Panc1 (cell line): ENCODE results near the gene PHF5A.
A peak's percentile ranks its signal among the peaks of the same experiment; 100 is the strongest.

Experiments used
- SIN3A ChIP-seq: IDR thresholded peaks from 2 replicates; pipeline ENCODE4 v1.6.1; 2012; ENCODE audit warnings: low read depth, mild to moderate bottlenecking, low read length, moderate library complexity, borderline replicate concordance; ENCODE audit not compliant: insufficient read depth
- TF ChIP-seq, protein P1 (sequence below): fragments of 450-650 bp; IDR thresholded peaks from 2 replicates; pipeline ENCODE4 v1.5.1; 2017; ENCODE audit warnings: mild to moderate bottlenecking

DNA sequence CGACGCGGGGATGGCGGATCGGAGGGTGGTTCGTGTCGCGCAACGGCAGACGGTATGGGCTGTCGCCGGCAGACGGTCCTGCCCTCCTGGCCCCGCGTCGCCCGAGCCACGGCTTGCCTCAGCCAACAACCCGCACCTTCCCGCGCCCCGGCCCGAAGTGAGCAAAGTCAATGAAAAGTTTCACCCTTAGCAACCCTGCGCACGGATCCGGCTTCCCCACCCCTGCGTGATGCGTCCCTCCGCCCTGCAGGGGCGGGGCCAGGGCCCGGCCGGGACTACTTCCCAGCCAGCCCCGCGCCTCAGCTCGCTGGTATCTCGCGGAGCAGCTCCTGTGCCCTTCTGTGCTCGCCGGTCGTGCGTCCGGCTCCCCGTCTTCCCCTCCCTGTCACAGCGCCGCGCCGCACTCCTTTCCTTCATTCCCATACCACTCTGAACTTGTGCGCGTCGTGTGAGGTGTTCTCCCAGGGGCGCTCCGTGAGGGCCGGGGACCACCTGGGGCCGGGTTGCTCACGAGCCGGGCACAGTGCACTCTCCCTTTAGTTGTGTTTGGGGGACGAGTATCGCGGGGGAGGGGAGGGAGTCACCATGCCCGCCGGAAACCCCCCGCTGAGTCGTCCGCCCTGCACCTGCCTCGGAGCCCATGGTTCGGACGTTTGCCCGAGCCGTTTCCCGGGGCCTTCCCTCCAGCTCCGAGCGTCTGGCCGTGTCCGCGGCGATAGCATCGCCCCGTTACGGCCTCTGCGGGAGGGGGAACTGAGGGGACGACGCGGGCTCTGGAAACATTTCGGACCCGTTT, 21.7 kb downstream of the PHF5A start, which contains the start of gene TOB2:
- TF ChIP-seq, protein P1, sequence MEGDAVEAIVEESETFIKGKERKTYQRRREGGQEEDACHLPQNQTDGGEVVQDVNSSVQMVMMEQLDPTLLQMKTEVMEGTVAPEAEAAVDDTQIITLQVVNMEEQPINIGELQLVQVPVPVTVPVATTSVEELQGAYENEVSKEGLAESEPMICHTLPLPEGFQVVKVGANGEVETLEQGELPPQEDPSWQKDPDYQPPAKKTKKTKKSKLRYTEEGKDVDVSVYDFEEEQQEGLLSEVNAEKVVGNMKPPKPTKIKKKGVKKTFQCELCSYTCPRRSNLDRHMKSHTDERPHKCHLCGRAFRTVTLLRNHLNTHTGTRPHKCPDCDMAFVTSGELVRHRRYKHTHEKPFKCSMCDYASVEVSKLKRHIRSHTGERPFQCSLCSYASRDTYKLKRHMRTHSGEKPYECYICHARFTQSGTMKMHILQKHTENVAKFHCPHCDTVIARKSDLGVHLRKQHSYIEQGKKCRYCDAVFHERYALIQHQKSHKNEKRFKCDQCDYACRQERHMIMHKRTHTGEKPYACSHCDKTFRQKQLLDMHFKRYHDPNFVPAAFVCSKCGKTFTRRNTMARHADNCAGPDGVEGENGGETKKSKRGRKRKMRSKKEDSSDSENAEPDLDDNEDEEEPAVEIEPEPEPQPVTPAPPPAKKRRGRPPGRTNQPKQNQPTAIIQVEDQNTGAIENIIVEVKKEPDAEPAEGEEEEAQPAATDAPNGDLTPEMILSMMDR = no peak
- TF ChIP-seq SIN3A = peak; percentile 98
